Stimulated activated CD8-positive, alpha-beta memory T cell treated with anti-CD3 and anti-CD28 coated beads, Interleukin-7, amount 100 ng/mL, for 48 hours (primary cell): ENCODE data around the gene KRT73.
A peak's percentile ranks its signal among the peaks of the same experiment; 100 is the strongest.

Experiments
- DNase-seq, 2 donors: peaks; one replicate each; pipeline ENCODE4 v3.0.0-alpha.2; 2020; ENCODE audit warnings: low read depth in 1 of 2; ENCODE audit errors: extremely low read depth in 1 of 2

Gene KRT73

DNA sequence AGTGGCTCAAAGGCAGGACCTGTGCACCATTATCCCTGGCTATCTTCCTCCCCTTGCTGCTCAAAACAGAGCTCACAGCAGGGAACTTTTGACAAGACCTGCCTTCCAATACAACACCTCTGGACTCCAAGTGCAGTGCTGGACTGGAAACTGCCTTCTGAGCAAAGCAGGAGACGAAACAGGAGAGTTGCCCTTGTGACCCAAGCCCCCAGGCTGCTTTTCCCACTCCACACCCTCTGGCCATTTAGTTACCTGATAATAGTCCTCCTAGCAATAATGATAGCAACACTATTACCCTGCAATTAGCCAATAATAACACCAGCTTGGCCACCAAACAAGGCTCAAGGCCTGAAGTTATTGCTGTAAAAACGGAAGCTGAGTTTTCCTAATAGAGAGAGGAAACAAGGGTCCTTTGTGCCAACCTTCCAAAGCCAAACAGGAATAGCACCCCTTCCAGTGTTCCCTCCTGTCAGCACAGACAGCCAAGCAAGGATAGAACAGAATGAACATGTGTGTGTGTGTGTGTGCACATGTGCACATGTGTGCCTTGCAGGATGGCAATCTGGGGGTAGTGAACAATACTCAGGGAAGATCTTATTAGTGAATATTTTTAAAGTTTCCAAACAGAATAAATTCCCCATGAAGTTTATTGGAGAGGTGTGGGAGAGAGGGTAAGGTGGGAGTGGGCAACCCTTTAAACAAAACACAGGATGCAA lies 9.2 kb upstream of the KRT73 start:
- DNase-seq, result no peak

DNA sequence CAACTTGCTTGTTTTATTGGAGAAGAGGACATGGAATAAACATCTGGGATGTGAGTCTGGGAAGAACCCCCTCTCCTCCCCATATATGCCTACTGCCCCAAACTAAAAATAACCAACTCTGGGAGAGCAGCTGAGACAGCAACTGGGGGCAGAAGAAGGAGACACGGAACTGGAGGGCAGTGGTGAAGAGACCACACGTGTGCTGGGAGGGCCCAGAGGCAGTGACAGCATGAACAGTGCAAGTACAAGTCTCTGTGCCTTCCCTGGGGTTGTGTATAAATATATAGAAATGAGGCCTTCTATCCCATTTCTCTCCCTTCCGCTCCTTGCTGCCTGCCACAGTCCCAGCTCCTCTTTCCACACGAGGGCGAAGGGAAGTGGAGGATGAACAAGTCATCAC lies 4.0 kb upstream of the KRT73 start:
- no peak for DNase-seq

DNA sequence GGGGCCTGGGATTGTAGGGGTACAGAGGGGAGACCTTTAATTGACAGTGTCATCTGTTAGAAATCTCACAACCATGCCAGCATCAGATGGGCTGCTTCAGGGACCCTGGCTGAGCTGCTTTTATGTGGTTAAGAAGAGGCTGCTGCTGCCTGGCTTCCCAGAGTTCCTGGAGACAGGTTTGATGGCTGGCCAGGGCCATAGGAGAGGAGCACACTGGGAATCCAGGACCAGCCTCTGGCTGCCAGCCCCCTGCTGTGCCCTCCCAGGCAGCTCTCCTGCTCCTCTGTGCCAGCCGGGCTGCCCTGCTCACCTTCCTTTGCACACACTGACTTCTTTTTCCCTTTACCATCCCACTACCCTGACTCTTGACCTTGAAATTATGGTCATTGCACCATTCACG lies 507 bp upstream of the KRT73 start:
- DNase-seq, result no peak

DNA sequence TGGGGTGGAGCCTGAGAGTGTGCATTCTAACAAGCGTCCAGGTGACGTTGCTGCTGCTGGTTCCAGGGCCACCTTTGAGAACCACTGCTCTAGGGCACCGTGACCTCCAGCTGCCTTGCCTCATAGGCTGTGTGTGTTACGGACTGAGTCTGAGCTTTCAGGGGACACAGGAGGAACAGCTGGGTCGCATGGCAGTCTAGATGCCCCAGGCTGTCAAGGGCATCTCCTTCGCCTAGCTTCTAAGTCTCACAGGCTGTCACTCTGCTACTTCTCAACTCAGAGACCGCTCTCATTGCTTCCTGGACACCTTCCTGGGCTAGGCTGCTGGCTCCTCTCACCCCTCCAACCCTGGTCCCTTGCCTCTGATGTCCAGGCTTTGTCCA lies 965 bp downstream of the KRT73 start:
- no peak for DNase-seq

DNA sequence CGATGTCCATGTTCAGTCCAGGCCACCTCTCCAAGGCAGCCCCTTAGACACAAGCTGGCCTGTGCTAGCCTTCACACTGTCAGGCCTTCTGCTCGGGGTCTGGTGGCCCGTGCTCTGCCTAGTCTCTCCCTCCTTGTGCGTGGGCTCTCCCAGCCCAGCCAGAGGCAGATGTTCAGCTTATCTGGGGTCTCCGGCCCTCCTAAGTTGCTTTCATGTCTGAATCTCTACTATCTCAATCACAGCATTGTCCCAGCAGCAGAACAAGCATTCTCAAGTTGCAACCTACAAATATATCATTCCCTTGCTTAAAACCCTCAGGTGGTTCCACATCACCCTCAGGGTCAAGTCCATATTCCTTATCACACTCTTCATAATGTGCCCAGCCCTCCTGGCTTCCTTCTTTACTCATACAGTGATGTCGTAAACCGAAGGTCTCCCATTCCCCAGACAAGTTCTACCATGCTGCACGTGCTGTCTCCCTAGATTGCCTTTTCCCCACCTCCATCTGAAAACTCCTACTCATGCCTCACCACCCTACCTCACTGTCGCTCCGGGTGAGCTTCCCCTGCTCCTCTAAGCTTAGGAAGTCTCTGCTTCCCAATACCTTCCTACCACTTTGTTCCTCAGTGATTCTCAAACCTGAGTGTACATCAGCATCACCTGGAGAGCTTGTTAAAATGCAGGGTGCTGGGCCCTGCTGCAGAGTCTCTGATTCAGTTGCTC lies 1.5 kb downstream of the KRT73 start:
- no peak for DNase-seq

DNA sequence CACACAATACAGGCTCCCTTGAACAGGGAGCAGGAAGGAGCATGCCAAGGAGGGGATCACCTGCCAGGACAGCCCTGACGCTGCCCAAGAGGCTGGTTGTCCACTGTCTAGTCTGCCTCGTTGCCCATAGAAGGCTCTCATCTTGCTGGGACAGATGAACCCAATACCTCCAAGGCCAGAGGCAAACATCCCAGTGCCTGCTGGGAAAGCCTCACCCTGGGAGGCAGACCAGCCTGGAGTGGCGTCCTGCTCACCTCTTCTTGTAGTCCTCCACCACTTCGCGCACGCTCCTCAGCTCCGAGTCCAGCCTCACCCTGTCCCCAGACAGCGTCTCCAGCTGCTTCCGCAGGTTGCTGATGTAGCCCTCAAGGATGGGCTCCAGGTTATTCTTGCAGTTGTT lies 2.4 kb downstream of the KRT73 start:
- no peak for DNase-seq

DNA sequence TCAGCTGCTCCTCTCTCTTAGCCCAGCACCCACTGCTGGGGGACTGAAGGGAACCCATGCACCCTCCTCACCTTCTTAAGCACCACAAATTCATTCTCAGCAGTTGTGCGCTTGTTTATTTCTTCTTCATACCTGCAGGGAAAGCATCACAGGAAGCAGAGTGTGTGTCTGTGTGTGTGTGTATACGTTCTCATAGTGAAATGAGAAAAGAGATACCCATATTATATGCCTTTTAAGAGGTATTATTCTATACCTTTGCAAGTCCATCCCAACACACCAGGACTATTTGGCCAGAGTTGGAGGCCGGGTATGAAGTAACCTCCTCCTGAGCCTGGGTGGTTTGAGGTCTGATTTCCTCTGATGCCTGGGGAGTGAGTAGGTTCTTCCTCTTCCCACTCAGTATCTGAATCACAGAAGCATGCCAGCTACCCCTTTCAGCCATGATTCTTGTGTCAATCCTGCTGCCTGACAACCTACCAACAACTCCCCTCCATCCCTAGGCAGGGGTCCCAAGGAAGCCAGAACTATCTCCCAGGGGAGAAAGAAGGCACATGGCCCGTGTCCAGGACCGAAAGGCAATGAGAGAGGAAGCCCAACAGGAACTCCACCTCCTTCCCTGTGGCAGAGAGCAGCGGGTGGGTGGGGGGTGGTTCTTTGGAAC lies 3.0 kb downstream of the KRT73 start:
- peak in 1 of 2 donors; percentile 35 for DNase-seq

DNA sequence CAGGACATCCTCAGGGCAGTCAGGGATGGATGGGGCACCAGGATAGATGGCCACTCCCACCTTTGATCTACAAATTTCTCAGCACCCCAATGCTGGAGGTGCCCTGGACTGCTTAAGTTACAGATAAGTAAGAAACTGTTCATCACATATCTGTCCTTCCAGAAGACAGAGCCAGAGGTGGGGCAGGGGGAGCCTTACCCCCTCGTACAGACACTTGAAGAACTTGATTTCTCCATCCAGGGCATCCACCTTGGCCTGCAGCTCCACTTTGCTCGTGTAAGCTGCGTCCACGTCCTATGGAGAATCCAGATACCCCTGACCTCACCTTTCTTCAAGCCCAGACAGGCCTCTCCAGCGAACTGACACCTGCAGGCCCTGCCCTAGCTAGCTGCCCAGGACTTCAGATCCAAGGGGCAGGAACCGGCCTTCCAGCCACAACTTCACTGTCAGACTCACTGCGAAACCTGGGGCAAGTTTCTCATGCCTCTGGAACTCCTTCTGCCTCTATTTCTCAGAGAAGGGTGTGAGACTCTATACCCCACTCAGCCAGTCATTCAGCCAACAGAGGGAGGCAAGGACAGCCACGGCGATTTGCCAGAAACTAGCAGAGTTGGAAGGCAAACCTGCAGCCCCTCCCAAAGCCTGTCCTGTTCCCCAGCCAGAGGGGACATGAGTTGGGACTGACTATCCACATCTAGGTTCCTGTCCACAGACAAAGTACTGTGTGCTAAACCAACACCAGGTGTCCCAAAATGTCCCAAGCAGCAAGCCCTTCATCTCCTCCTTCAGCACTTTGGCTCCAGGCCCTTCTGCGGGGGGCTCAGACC lies 3.8 kb downstream of the KRT73 start:
- DNase-seq, result no peak

DNA sequence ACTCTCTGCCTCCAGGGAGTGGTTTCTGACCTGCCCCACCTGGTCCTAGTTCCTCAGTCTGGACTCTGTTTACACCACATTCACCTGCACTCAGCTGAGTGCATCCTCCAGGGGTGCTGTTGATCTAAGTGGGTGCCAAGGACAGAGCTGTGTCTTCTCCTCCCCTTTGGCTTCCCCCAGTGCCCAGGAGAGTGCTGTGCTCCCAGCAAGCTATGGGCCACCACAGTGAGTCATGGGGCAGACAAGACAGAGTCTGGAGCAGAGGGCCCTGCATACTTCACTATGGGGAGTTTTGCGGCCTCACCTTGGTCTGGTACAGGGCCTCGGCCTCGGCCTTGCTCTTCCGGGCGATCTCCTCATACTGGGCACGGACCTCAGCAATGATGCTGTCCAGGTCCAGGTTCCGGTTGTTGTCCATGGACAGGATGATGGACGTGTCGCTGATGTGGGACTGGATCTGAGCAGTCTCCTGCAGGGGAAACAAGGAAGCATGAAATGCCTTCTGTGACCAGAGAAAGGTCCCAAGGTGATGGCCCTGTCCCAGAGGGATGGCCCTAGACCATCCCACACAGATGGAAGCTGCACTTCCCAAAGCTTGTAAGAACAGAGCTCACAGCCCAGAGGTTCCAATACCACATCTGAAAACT lies 4.9 kb downstream of the KRT73 start:
- DNase-seq, result no peak

DNA sequence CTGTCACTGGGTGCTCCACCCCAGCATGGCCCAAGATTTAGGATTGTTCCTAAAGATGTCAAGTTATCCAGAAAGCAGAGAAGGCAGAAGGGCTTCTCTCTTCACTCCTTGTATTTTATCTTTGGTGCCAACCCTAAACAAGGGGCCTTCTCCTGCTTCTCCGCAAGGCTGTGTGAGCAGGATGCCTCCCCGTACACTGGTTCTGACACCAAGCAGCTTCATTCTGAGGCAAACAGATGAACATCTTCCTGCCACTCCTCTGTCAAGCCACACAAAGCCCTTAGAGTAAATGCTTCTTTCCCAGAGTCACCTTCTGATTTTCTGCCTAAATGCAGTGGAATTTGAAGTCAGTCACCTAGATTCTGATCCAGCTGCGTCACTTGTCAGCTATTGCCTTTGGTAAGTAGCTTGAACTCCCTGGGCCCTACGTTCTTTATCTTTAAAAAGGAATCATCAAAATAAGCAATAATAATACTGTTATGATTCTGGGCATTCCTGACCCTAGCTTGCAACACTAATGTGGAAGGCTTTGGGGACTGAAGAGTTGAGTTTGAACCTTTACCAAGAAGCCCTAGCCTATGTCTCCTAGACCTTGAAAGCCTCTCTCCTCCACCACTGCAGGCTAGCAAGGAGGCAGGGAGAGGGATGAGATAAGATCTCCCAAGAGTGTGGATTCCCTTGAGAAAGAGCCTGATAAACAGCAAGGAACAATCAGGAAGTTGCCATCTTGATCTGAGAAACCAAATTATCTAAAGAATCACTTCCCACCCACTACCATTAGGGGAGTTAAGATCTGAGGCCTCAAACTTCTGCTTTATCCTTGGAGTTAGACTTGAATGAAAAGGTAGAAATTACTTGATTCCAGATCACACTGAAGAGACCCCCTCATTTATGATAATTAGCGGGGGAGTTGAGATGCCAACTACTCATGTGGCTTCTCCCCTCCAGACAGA lies 5.7 kb downstream of the KRT73 start:
- no peak for DNase-seq

DNA sequence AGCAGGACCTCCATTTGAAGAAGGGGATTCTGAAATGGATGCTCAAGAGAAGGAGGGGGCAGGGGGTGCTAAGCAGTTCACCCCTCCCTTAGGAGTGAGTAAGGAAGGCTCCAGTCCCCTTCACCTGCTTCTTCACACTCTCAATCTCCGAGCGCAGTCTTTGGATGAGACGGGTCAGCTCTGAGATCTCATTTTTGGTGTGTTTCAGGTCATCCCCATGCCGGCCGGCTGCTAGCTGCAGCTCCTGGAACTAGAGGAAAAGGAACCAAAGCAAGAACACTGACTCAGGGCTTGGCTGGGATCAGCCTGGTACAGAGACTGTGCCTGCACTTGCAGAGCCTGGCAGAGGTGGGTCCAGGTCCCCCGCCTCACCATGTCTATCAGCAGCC lies 7.3 kb downstream of the KRT73 start:
- DNase-seq, result no peak

DNA sequence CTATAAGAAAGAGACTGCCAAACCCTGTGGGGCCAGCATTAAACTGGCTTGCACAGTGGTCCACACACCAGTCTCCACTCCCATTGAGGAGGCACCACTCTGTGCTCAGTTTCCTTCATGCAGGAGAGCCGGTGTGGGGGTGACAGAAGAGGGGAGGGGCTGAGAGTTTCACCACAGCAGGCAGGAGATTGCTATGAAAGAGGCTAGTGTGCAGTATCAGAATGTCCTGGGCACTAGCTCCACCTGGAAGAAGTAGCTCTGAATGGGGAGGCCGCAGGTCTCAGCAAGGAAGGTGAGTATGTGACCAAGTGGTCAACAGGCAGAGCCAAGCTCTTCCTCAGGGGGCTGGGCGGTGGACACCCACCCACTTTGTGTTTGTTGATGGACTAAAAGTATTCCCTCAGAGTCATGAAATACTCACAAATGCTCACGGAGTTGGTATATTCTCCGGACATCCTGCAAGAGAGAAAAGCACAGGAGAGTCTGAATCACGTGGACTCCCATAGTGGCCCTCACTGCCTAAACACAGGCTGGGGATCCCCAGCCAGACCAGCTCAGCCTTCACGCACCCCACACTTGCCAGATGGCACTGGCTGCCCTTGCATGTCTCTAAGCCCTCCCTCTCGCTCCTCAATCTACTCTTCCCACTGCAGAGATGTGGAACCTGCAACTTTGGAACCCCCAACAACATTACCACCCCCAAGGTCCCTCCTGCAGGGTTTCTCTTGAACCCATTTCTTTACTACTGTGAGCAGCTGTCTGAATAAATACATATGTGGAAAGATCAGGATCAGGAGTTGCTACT lies 9.3 kb downstream of the KRT73 start:
- no peak for DNase-seq

DNA sequence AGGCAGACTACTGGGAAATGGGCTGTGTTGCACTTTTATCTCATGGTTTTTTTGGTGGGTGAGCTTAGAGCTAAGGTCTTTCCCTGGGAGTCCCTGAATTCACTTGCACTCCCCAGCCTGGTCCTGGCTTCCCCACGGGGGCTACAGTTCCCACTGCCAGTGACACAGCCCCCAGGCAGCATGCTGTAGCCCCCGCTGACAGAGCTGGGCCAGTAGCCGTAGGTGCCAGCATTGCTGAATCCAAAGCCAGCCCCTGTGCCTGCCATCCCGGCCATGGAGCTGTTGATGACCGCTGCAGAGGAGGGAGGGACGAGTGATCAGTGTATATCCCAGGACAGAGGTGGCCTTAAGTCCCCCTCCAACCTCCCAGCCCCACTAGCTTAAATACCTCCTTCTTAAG lies 10.2 kb downstream of the KRT73 start:
- no peak for DNase-seq

DNA sequence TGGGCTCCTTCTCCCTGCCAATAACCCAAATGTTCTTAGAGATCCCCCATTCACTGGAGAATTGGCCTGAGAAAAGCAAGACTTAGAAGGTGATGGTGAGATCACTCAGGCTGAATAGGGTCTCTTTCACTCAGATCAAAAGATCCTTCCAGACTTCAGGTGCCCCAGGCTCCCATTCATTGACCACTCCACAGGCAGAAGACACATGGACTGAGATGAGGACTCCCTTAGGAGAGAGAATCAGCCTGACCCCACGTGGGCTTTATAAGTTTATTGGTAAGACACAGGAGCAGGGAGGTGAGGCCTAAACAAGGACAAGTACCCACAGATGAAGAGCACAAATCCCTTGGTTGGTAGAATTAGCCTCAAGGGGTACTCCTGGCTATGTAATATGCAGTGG lies 11.0 kb downstream of the KRT73 start:
- no peak for DNase-seq

DNA sequence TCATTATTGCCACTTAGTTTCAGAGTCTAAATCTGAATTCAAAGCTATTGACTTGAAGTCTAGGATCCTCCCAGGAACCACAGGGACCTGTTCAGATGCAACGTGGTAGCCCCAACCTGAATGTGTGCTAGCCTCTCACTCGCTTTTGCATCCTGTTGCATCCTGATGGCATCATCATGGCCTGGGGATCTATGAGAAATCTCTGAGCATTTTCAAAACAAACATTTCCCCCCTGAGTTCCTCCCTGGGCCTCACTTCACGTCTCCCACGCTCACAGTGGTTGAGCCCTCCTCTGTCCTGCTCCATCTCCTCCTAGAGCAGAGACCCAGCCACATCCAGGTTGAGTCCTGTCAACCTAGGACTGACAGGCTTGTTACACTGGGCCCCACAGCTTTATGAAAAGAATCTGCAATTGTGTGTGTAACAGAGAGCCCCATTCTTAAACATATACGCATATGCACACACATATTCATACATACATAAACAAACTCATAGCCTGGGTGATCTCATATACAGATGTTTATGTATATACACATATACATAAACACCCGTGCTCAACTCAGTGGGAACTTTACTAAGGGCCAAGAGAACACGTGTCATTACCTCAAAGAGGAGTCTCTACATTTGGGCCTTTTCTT lies 11.7 kb downstream of the KRT73 start:
- no peak for DNase-seq

DNA sequence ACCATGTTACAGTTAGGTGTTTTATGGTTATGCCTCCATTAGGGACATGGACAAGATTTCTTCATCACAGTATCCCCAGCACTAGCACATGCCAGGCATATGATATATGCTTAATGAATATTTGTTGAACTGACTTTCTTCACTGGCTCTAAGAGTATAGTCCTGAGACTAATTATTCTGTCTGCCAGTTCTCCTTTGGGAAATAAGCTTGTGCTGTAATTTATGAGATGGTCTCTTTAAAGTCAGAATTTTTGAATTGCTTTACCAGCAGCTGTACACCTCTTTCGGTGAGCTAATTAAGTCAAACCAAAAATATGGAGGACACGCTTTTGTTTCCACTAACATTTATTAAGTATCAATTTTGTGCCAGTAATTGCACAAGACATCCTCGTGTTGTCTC lies 12.3 kb downstream of the KRT73 start:
- no peak for DNase-seq

DNA sequence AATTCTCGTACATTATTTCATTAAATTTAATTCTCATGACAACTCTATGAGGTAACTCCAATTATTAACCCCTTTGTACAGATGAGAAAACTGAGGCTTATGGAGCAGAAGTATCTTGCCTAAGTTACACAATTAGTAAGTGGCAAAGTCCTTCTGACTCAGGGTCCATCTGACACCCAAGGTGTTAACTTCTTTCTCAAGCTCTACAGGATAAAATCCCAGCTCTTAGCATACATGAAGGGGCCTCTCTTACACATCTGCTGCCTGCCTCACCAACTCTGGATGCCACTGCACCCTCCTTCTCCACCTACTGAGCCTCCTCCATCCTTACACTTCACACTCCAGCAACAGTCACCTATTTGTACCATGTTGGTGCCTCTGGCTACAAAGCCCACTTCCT lies 12.8 kb downstream of the KRT73 start:
- DNase-seq, result no peak

DNA sequence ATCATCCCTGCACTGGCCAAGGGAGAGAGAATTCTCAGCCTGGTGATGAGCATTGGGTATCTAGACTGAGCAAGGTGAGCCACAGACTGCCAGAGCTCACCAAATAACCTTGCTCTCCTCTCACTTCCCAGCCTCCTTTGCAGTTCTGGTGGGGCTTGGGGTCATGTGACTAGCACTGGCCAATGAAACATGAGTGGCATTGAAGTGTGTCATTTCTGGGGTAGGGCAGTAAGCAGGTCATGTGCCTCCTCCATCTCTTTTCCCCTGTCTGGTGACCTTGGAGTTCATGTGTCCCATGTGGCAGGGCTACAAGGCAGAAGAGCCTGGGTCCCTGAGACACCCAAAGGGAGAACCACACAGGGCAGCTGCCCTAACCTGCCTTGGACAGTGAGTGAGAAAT lies 13.5 kb downstream of the KRT73 start:
- no peak for DNase-seq
